ENCODE results near the gene C15orf39. TPM values are rescaled to one million over a fixed set of nuclear protein-coding genes. Genes with fewer than 3 reads are reported as not detected.

C15orf39 gene
- total RNA-seq, 4 donors from 2014 or later = 12.3 to 33.3 (median 21.5) TPM

GRCh38 chr15:75172284-75172820 lies 29.3 kb upstream of the C15orf39 start:
- H3K9me3 ChIP-seq = peaks cover 0 to 7% (median 6%) of the 10 kb centered on the region in 3 donors
- no peak for TF ChIP-seq POLR2A (IDR thresholded peaks at IDR 0.05)
- no peak for TF ChIP-seq CTCF (IDR thresholded peaks at IDR 0.05)
- no peaks in the 10 kb centered on the region for H3K27me3 ChIP-seq
- no peaks in the 10 kb centered on the region for H3K36me3 ChIP-seq
- intact Hi-C loops (cut with DNase I) = no loop called here
- H3K4me1 ChIP-seq = peaks cover 10 to 27% (median 16%) of the 10 kb centered on the region in 3 donors
- H3K27ac ChIP-seq = no peak overlapping the region
- WGBS, 2 donors = 73% methylated on average over 3 to 4 of the region's 6 CpGs
- DNase-seq = no peak
- H3K4me3 ChIP-seq = no peak overlapping the region

- no peak for DNase-seq
- Histone ChIP-seq H3K4me1 (peaks cover 27 to 44% (median 33%) of the 10 kb centered on the region in 3 donors), H3K9me3 (peaks cover 0 to 6% (median 2%) of the 10 kb centered on the region in 3 donors), H3K36me3 (no peaks in the 10 kb centered on the region), H3K27me3 (peaks cover 0 to 14% (median 0%) of the 10 kb centered on the region in 4 donors), H3K4me3 (no peak overlapping the region), H3K27ac (no peak overlapping the region)
- TF ChIP-seq POLR2A (IDR thresholded peaks at IDR 0.05) (no peak), CTCF (IDR thresholded peaks at IDR 0.05) (no peak)
- intact Hi-C loops (cut with DNase I) = no loop called here
- WGBS, 2 donors = 100% methylated on average over 1 of the region's 5 CpGs
These were observed 27.6 kb upstream of the C15orf39 start for GRCh38 chr15:75174102-75174501.

GRCh38 chr15:75174729-75175128 lies 27.0 kb upstream of the C15orf39 start:
- intact Hi-C loops (cut with DNase I) = no loop called here

GRCh38 chr15:75176396-75176761 lies 25.3 kb upstream of the C15orf39 start:
- 81 to 100% methylated on average over 1 to 4 of the region's 4 CpGs for WGBS, 2 donors
- Histone ChIP-seq H3K27ac (peak overlapping the region; percentile 55 to 82 (median 70)), H3K27me3 (peaks cover 0 to 17% (median 0%) of the 10 kb centered on the region in 4 donors), H3K4me3 (no peak overlapping the region), H3K36me3 (no peaks in the 10 kb centered on the region), H3K9me3 (no peaks in the 10 kb centered on the region), H3K4me1 (peaks cover 36 to 60% (median 47%) of the 10 kb centered on the region in 3 donors)
- DNase-seq = no peak
- intact Hi-C loops (cut with DNase I) = no loop called here
- no peak for TF ChIP-seq CTCF (IDR thresholded peaks at IDR 0.05)
- TF ChIP-seq POLR2A (IDR thresholded peaks at IDR 0.05) = no peak

More at GRCh38 chr15:75174729-75175128, 27.0 kb upstream of the C15orf39 start:
- Histone ChIP-seq H3K27ac (no peak overlapping the region), H3K27me3 (peaks cover 0 to 17% (median 0%) of the 10 kb centered on the region in 4 donors), H3K36me3 (no peaks in the 10 kb centered on the region), H3K9me3 (peaks cover 0 to 2% (median 0%) of the 10 kb centered on the region in 3 donors), H3K4me3 (no peak overlapping the region), H3K4me1 (peaks cover 29 to 51% (median 38%) of the 10 kb centered on the region in 3 donors)
- no peak for DNase-seq
- WGBS, 2 donors = 93 to 95% methylated on average over 2 to 10 of the region's 10 CpGs
- TF ChIP-seq POLR2A (IDR thresholded peaks at IDR 0.05) (no peak), CTCF (IDR thresholded peaks at IDR 0.05) (no peak)

GRCh38 chr15:75177360-75178071 lies 24.2 kb upstream of the C15orf39 start:
- peak overlapping the region; percentile 47 to 82 (median 74) for H3K27ac ChIP-seq
- peaks cover 0 to 17% (median 0%) of the 10 kb centered on the region in 4 donors for H3K27me3 ChIP-seq
- H3K4me3 ChIP-seq = no peak overlapping the region
- 47 to 62% methylated on average over 3 to 5 of the region's 6 CpGs for WGBS, 2 donors
- intact Hi-C loops (cut with DNase I) = no loop called here
- H3K9me3 ChIP-seq = no peaks in the 10 kb centered on the region
- no peak for TF ChIP-seq POLR2A (IDR thresholded peaks at IDR 0.05)
- no peak for TF ChIP-seq CTCF (IDR thresholded peaks at IDR 0.05)
- DNase-seq = no peak
- peaks cover 36 to 70% (median 57%) of the 10 kb centered on the region in 3 donors for H3K4me1 ChIP-seq
- no peaks in the 10 kb centered on the region for H3K36me3 ChIP-seq
